ENCODE results near the gene TOX2. TPM values are rescaled to one million over a fixed set of nuclear protein-coding genes. Genes with fewer than 3 reads are reported as not detected.

TOX2 gene
- total RNA-seq, 2 experiments from 2014 or later: 0.34 to 0.63 TPM

DNA sequence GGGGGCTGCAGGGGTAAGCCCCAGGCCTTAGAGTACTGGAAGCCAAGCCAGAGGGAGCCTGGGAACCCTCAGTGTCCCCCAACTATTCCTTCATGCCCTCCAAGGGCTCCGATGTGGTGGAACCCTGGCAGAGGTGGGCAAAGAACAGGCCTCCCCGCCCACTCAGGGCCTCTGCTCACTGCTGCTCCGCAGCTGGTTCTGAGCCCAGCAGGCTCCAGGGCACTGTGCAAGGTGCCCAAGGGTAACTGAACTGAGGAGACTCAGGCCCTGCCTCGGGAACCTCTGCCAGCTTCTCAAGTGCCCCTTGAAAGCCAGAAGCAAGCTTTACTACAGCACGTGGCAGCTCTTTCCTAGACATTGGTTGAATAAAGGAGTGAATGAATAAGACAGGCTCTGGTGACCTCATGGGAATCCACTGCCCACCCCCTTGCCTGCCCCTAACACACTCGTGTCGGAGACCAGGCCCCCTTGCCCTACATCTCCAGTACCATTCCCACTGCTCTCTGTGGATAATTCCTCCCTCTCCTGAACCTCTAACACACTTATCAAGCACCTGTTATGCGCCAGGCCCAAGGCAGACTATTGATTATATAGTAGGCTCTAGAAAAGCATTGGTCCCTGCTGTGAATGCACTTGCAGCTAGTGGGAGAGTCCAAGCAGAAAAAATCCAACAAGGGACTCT lies 55.0 kb downstream of the TOX2 start:
- POLR2A ChIA-PET: no interaction called here
- CTCF ChIA-PET: interaction anchor here (0.9 kb wide), 1 partner anchor 42 kb away, joined by 3 read pairs; no protein-coding TSS in a partner anchor

DNA sequence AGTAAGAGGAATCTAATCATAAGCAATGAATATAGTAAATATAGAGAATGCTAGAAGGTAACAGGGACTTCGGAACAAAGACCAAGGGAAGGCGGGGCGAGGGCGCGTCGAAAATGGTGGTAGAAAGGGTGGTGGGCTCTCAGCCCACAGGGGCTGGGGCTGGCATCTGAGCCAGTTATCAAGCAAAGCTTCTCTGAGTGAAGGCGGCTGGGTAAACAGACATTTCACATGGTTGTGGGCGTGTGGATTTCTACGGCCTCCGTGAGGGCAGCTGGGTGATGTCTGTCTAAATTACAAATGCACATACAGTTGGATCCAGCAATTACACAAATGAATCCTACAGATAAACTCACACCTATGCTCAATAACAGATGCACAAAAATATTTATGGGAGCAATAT lies 56.6 kb downstream of the TOX2 start:
- CTCF ChIA-PET: interaction anchor here (1.0 kb wide), 1 partner anchor 109 kb away, joined by 3 read pairs; no protein-coding TSS in a partner anchor
- POLR2A ChIA-PET: no interaction called here

DNA sequence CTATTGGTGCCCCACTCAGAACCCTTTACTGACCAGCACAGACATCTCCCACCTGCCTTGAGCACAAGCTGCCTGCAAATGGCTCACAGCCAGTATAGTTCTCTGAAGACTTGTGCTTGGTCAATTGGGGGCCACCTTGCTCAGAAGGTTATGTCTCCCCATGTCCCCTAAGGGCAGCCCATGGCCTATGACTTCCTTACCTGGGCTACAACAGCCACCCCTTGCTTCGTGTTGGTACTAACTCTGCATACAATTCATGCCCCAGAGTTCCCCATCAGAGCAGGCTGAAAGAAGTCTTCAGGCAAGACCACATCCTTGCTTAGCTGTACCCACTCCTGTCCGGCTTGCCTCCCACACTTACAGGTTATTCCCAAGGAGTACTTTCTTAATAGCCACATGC lies 57.4 kb downstream of the TOX2 start:
- ChIA-PET CTCF (no interaction called here), POLR2A (no interaction called here)

DNA sequence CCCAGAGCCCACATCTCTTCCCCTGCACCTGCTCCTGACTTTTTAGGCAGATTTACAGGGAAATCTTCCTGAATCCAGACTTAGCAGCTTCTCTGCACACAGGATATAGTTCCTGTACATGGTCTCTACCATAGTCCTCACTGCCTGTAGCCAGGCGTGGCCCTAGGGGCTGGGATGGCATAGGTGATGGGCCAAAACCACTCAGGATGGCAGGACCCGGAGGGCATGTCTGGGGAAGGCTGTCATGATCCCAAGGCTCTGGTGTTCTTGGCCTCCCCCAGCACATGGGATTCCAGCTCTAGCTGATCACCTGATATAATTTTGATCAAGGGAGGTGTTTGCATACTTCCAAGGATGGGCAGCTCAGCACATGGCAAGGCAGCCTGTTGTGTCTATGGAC lies 58.0 kb downstream of the TOX2 start:
- ChIA-PET CTCF (no interaction called here), POLR2A (no interaction called here)

DNA sequence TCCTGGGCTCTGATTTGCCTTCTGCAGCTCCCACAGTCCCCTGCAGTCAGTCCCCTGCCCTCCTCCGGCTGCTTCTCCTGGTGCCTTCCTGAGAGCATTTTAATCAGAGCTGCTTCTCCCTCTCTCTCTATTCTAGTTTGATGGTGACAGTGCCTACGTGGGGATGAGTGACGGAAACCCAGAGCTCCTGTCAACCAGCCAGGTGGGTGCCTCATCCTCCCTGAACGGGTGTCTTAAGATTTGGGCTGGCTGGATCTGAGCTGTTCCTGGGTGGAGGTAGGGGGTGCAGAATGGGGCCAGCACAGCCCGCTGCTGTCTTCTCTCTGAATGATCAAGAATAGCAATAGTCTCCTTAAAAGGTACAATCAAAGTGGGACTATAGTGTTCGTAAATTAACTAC lies 58.6 kb downstream of the TOX2 start:
- POLR2A ChIA-PET: no interaction called here
- CTCF ChIA-PET: interaction anchor here (0.9 kb wide), 1 partner anchor 9 kb away, joined by 3 read pairs; no protein-coding TSS in a partner anchor

DNA sequence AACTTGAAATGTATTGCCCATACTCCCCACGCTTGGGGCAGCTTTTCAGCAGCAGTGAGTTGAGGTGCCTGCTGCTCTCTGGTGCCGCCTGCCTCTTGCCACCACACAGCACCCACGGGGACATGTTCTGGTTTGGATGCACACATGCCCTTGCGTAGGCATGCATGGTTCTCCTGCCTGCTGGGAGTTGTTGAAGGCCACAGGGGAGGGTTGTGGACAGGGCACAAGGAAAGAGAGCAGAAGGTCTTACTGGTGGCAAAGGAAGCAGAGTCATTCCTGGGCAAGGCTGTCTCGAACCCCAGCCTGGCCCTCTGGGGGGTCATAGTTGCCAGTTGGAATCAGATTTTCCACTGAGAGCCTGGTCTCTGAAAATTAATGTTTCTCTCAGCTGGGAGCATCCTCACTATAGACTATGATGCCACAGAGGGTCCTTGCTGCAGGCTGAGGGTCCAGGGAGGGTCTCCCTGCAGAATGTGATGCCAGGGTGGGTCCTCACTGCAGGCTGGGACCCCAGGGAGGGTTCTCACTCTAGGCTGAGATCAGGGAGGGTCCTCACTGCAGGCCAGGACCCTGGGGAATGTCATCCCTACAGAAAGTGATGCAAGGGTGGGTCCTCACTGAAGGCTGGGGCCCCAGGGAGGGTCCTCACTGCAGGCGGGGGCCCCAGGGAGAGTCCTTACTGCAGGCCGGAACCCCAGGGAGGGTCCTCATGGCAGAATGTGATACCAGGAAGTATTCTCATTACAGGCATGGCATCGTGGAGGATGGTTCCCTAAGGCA lies 59.2 kb downstream of the TOX2 start:
- ChIA-PET POLR2A (no interaction called here), CTCF (interaction anchor here (0.9 kb wide), 1 partner anchor 9 kb away, joined by 3 read pairs; no protein-coding TSS in a partner anchor)

DNA sequence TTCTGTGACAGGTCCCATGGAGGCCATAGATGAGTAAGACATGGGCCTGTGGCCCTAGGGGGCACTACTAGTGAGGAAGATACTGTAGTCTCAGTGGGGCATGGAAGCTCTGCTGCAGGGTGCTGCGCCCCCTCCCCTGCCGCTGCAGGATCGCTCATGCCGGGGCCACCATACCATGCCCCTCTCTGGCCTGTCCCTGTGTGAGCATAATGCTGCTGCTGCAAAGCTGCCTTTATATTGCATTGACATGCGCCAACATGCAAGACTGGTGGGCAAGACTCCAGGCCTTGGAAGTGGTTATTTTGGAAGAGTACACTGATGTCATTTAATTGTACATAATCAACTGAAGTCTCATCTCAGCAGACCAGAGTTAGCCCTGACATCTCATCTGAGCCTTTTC lies 60.0 kb downstream of the TOX2 start:
- POLR2A ChIA-PET: no interaction called here
- CTCF ChIA-PET: interaction anchor here (0.9 kb wide), 1 partner anchor 9 kb away, joined by 4 read pairs; no protein-coding TSS in a partner anchor

DNA sequence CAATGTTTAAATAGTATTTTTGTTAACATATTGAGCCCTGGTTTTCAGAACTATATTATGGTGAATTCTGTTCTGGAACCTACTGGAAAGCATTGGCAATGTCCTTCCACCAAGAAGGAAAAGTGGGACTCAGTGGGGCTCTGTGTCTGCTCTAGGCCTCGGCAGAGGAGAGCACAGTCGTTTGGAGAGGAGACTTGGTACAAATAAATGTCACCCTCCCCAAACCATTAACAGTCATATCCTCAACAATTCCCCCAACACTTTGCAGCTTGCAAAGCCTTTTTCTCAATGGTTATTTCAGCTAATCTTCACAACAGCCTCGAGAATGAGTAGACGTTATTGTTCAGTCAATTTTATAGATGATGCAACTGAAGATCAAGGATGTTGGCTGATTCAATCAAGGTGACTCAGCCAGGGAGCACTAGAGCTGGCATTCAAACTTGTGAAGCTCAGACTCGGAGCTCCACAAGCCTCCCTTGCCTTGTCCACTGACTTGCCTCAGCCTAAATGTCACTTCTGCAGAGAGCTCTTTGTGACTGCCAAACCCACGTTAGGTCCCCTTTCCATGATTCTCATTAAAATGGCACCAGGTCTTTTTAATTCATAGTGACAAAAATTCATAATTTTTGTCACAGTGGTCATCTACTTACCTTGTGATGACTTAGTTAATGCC lies 60.6 kb downstream of the TOX2 start:
- ChIA-PET POLR2A (no interaction called here), CTCF (interaction anchor here (0.9 kb wide), 1 partner anchor 8 kb away, joined by 4 read pairs; no protein-coding TSS in a partner anchor)

DNA sequence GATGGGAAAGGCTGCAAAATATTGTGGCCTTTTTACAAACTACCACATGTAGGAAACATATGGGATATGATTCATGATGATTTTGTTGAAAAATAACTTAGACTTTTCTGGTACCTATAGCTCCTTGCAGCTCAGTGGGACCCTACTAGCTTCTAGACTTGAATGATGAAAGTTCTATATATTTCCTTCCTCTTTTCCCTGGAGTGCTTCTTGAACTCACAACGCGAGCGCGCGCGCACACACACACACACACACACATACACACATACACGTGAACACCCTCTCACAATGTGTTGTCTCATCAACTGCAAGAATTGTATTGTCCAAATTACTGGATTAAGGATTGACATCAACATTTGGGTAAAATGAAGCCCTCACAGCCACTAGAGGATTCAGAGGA lies 61.9 kb downstream of the TOX2 start:
- ChIA-PET POLR2A (no interaction called here), CTCF (no interaction called here)

DNA sequence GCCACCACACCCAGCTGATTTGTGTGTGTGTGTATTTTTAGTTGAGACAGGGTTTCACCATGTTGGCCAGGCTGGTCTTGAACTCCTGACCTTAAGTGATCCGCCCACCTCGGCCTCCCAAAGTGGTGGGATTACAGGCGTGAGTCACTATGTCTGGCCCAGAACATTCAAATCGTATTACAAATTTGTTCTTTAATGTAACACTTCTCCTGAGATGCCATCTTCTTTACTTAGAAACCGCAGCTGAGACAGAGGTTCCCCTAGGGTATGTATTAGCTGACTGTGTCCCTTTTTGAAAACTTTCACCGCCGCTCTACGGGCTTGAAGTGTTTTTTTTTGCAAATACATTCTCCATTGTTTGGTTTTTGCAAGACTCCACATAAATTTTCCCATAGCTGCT lies 62.6 kb downstream of the TOX2 start:
- POLR2A ChIA-PET: no interaction called here
- CTCF ChIA-PET: no interaction called here

DNA sequence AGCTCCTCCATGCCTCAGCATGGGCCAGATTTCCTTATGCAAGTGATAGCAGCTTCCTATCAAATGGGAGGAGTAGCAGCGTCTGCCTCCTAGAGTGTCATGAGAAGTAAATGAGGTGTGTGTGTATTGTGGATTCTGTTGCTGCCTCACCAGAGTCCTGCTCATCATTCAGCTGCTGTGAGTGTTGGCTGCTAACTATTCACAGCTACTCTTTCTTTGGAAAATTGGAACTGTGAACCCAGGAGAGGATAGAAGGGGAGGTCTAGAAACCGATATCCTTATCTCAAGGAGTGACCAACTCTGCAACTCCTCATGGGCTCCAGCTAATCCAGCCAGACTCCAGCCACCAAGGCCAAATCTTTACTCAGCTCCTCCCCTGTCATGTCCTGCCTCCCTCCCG lies 63.3 kb downstream of the TOX2 start:
- ChIA-PET POLR2A (interaction anchor here (0.6 kb wide), 1 partner anchor 118 kb away, joined by 3 read pairs; no protein-coding TSS in a partner anchor), CTCF (interaction anchor here (0.7 kb wide), 1 partner anchor 229 kb away, joined by 3 read pairs; no protein-coding TSS in a partner anchor)

DNA sequence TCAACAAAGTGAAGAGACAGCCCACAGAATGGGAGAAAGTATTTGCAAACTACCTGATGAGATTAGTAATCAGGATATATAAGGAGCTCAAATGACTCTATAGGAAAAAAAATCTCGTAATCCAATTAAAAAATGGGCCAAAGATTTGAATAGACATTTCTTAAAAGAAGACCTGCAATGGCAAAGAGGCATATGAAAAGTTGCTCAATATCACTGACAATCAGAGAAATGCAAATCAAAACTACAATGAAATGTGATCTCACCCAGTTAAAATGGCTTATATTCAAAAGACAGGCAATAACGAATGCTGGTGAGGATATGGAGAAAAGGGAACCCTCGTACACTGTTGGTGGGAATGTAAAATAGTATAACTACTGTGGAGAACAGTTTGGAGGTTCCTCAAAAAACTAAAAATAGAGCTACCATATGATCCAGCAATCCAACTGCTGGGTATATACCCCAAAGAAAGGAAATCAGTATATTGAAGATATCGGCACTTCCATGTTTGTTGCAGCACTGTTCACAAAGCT lies 65.0 kb downstream of the TOX2 start:
- ChIA-PET POLR2A (no interaction called here), CTCF (no interaction called here)

DNA sequence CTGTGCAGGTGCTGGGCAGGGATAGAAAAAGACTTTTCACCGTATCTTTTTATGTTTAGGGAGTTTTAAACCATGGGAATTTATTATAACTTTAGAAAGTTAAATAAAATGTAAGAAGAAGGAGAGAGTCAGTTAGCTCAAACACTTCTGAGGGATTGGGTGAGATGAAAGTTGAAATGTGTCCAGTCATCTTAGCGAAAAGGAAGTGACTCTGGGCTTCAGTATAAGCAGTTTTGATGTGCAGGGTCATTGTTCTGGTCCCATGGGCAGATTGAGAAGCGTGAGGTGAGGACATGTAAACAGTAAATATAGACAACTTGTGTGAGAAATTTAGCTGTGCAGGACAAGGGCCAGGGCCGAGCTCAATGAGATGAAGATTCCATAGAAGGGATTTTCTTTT lies 66.9 kb downstream of the TOX2 start:
- ChIA-PET POLR2A (no interaction called here), CTCF (interaction anchor here (0.5 to 0.6 kb wide), 2 partner anchors 19 to 99 kb away, joined by 3 to 4 read pairs; no protein-coding TSS in a partner anchor)

DNA sequence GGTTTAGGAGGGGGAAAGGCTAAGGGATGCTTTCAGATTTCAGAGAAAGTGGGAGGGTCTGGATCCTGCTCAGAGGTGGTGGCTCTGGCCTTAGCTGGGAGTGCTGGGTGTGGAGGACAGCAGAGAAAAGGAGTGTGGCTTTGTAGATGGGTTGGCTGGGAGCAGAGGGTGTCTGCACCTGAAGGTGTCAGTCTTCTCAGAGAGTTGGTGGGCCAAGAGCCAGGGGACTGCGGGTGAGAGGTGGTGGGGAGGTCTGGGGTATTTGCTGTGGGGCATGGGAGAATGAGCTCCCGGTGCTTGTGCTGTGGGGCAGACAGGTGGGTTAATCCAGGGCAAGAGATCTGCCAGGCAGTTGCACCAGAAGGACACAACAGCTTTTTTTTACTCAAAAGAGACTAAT lies 67.4 kb downstream of the TOX2 start:
- ChIA-PET CTCF (interaction anchor here (0.6 to 1.4 kb wide), 2 partner anchors 20 to 22 kb away, joined by 3 read pairs; no protein-coding TSS in a partner anchor), POLR2A (no interaction called here)

DNA sequence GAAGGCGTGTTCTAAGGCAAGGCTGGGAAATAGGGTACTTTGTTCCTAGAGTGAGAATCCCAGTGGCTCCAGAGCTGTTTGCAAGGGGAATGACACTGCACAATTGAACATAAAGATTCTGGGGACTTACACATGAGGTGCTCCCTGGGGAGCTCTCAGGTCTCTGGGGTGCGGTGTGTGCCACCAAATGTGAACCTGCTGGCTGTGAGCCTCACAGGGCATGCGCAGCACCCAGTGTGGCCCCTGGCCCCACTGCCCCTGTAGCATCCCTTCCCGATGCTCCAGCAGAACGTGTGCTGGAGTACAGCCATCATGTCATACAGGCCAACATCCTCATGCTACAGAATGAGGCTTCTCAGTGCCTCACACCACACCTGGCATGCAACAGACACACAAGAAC lies 68.2 kb downstream of the TOX2 start:
- ChIA-PET CTCF (interaction anchor here (1.2 to 2.1 kb wide), 4 partner anchors 8 to 233 kb away, joined by 3 to 8 read pairs (median 4); no protein-coding TSS in a partner anchor), POLR2A (no interaction called here)

DNA sequence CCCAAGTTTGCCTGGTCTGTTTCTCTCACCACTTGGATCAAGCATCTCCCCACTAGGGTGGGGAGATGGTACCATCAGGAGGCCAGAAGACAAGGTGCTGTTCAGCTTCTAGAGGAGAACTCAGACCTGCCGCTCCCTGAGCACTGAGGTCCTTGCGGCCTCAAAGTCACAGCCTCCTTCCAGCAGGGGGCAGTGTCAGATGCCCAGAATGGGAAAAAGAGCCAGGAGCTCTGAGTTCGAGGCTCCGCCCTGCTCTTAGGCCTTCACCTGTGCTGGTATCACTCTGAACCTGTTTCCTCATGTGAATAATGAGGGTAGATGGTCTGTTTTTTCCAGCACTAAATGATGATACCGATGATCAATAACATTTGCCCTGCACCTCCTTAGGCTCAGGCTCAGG lies 68.7 kb downstream of the TOX2 start:
- POLR2A ChIA-PET: no interaction called here

DNA sequence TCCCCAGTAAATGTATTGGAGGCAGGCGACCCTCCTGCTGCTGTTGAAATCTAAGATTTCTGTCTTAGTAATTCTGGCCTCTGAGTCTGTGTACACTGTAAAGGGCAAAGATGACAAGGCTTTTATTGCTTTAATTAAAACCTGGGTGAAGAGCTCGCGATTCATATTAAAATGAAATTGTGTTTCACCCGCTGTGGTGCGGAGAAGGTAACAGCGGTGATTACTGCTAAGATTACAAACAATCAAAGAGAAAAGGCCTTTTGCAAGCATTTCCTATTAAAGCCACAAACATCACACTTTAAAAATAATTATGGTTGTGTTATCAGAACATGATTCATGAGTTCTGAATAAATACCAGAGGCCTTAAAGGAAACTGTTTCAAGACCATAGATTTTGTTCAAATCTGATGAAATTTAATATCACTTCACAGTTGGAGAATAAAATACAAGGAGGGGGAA lies 69.3 kb downstream of the TOX2 start:
- POLR2A ChIA-PET: no interaction called here
- CTCF ChIA-PET: interaction anchor here (1.2 to 2.1 kb wide), 5 partner anchors 9 to 234 kb away, joined by 4 to 8 read pairs (median 4); no protein-coding TSS in a partner anchor

More for the DNA sequence above, 68.7 kb downstream of the TOX2 start:
- CTCF ChIA-PET: interaction anchor here (1.2 to 2.1 kb wide), 6 partner anchors 8 to 233 kb away, joined by 3 to 8 read pairs (median 4); no protein-coding TSS in a partner anchor

DNA sequence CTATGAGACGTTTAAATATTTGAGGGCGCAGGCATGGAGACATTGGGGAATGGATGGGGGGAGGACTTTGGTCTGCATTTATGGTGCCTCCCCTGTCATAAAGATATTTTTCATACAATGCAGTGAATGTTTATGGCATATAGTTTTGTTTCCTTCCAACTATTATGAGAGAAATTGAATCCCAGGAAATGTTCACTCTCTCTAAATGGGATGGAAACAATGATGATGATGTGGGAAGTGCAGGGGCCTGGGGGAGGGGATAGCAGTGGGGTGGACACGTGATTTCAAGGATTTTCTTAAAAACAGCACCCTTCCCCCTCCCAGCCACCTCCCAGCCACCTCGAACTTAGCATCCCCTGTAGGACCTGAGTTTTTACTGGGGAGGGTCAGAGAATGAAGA lies 69.9 kb downstream of the TOX2 start:
- ChIA-PET POLR2A (interaction anchor here (1.1 kb wide), 1 partner anchor 233 kb away, joined by 3 read pairs; no protein-coding TSS in a partner anchor), CTCF (interaction anchor here (1.4 to 2.1 kb wide), 5 partner anchors 12 to 235 kb away, joined by 4 to 8 read pairs (median 4); no protein-coding TSS in a partner anchor)

DNA sequence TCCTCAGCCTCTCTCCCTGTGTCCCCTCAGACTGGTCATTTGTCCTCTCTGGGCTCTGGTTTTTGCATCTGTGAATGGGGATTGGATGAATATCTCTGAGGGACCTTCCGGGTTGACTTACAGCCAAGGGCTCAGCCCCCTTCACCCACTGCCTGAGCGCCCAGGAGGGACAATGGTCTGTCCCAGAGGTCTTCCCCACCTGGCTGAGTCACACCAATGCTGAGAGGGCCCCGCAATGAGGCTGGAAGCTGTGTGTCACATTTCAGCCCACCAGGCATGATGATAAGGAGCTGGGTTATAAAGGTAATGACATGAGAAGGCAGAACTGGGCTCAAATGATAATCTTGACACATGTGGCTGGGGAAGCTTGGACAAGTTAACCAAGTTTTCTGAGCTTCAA lies 70.5 kb downstream of the TOX2 start:
- ChIA-PET CTCF (interaction anchor here (0.9 to 2.1 kb wide), 3 partner anchors 11 to 113 kb away, joined by 3 to 5 read pairs (median 4); no protein-coding TSS in a partner anchor), POLR2A (interaction anchor here (1.1 kb wide), 1 partner anchor 234 kb away, joined by 3 read pairs; no protein-coding TSS in a partner anchor)
